Anterior cingulate cortex (tissue), 58 donors: Measurements from ENCODE around the gene PAFAH1B1.
A peak's percentile ranks its signal among the peaks of the same experiment; 100 is the strongest.
"Not testable (repeated sequence)": the region's sequence is repeated elsewhere in the genome, so short reads cannot be mapped to it uniquely, and the experiment has no call there.

ENCODE experiments used
- DNase-seq, 58 donors: peaks; one replicate each; lab custom pipeline; 2025; lab: John Stamatoyannopoulos, UW

PAFAH1B1 gene

DNA sequence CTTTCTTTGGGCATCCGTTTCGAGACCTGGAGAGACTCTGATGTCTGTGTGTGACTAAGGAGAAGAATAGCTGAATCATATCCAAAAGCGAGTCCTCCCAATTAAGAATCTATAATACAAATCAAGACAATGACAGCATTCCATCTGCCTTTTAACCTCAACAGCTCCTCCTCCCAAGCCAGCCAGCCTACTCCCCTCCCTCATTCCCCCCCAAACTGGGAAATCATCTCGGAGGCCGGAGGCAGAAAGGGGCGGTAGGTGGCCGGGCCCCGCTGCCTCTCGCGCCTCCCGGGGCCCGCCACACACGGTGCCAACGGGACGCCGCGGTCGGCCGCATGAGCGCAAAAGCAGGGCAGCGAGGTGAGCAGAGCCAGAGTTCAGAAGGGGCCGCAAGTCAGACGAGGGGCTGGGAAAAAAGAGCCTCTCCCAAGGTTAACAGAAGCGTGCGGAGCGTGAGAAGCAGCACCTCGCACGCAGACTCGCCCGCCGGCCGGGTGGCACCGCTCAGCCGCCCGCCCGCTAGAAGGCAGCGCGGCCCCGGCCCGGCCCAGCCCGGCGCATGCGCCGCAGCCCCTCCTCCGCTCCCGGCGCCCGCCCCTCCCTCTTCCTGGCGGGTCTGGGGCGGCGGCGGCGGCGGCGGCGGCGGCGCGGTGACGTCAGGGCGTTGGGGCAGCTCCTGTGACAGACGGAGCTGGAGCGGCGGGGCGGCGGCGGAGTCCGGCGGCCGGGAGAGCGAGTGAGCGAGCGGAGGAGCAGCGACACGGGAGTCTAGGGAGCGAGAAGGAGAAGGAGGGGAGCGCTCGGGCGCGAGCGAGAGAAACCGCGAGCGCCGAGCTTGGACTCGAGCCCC lies at the start of gene PAFAH1B1:
Gene PAFAH1B1, plus strand, starts transcription at position 684 of the 850 bp plus-strand sequence. CDS start 44,635 bp downstream, outside the sequence.
- peak in 57 of 58 donors; percentile 8 to 93 (median 89) for DNase-seq

- no peak for DNase-seq
Observed at GRCh38 chr17:2545393-2545792, 48.1 kb upstream of the PAFAH1B1 start.

- peak in 1 of 58 donors; percentile 4 for DNase-seq
Observed at GRCh38 chr17:2547176-2547575, 46.3 kb upstream of the PAFAH1B1 start.

- not testable (repeated sequence) for DNase-seq
Observed at GRCh38 chr17:2548026-2548425, 45.4 kb upstream of the PAFAH1B1 start.

GRCh38 chr17:2549392-2550211 lies 43.9 kb upstream of the PAFAH1B1 start:
- DNase-seq = no peak

DNA sequence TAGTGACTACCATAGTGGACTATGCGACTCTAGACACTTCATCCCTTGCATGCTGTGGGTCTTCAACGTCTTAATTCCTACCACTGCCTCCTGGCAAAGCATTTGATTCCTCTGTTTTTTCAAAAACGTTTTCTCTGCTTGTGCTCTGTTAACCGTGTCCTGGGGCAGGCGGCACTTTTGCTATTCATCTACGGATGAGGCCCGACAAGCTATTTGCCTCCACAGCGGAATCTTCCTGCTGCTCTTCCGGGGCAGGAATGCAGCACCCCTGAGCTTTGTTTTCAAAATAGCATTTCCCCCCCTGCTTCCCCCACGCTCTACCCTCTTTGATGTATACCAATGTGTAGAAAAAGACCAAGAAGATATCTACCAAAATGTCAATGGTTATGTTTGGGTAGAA lies 42.0 kb upstream of the PAFAH1B1 start:
- DNase-seq = no peak

DNA sequence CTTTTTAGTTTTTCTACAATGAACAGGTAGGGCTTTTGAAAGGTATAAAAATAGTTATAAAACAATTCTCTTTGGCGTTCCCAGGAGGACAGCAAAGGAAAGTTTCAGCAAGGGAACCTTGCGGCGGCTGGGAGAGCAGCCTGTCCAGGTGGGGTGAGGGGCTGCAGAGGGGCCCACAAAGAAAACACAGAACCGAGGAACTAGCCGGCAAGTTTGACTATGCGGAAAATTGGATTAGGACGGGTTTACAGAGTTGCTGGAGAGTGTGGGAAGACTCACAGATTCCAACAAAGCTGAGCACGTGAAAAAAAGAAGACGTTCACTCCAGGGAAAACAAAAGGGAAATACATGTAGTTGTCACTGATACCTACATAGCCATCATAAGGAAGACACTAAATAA lies 41.5 kb upstream of the PAFAH1B1 start:
- DNase-seq = no peak

DNA sequence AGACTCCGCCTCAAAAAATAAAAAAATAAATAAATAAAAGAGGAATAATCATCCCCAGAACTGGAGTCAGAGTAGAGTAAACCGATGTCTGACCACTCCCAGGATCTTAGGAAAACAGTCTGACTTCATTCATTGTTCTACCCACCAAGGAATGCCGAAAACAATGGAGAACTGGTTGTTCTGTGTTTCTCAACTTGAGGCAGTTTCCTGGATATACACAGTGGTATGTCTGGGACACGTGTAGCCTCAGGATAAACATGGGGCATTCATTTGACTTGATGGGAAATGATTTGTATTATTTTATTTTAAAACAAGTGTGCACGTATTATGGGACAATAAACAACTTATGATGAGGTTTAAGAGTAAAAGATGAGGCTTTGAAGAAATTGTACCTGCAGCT lies 32.8 kb upstream of the PAFAH1B1 start:
- no peak for DNase-seq

DNA sequence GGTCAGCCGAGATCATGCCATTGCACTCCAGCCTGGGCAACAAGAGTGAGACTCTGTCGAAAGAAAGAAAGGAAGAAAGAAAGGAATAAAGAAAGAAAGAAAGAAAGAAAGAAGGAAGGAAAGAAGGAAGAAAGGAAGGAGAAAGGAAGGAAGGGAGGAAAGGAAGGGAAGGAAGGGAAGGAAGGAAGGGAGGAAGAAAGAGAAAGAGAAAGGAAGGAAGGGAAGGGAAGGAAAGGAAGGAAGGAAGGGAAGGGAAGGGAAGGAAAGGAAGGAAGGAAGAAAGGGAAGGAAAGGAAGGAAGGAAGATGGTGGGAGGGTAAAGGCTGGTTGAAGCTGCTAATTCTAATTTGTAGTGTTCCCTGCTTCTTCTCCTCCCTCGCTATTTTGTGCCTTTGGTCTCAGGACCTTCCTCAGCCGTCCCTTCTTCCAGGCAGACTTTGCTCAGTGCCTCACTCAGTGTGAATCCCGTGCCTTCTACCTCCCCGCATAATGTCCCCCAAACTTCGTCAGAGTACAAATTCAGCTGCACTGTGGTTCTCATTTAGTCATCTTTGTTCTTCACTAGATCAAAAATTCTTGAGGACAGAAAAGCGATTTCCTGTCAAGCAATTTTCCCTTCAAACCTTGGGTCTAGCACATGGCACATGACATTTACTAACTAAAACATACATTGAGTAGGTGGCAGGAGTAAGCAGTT lies 31.1 kb upstream of the PAFAH1B1 start:
- DNase-seq = no peak

GRCh38 chr17:2563061-2563460 lies 30.4 kb upstream of the PAFAH1B1 start:
- no peak for DNase-seq

DNA sequence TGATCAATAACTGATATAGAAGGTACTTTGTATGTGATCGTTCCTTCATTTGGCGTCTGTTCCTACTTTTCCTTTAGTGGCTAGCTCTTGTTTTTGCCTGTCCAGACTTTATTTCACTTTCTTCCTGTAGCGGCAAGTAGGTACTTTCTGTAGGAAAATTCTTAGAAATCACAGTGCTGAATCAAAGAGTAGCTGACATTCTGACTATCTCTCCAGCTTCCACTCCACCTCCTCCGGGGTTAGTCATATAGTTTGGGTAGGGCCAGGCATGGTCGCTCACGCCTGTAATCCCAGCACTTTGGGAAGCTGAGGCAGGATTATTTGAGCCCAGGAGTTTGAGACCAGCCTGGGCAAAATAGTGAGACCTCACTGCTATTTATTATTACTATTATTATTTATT lies 29.9 kb upstream of the PAFAH1B1 start:
- DNase-seq = no peak

- DNase-seq = no peak
Observed at GRCh38 chr17:2564877-2565276, 28.6 kb upstream of the PAFAH1B1 start.

- no peak for DNase-seq
Observed at GRCh38 chr17:2566056-2566455, 27.4 kb upstream of the PAFAH1B1 start.

DNA sequence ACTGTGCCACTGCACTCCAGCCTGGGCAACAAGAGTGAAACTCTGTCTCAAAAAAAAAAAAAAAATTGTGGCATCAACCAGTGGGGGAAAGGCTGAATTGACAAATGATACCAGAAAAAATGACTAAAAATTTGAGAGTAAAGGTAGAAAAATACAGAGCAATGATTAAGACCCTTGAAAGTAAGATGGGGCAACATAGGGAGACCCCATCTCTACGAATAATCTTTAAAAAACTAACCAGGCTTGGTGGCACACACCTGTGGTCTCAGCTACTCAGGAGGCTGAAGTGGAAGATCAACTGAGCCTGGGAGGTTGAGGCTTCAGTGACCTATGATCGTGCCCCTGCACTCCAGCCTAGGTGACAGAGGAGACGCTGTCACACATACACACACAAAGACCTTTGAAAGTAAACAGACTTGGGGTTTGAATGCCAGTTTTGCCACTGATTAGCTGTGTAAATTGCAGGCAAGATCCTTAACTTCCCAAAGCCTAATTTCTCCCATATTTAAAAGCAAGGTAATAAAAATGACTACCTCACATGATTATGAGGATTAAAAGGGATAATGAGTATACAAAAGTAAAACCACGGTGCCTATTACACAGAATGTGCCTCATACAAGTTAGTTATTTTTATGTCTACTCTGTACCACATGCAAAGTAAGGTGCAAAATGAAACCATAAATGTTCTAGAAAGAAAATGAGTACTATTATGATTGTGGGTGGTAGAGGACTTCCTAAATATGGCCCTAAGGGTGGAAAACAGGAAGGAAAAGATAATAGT lies 21.7 kb upstream of the PAFAH1B1 start:
- DNase-seq = no peak

GRCh38 chr17:2572304-2572609 lies 21.2 kb upstream of the PAFAH1B1 start:
- not testable (repeated sequence) for DNase-seq

- DNase-seq = peak in 2 of 58 donors; percentile 5 to 7
Observed at GRCh38 chr17:2580151-2580550, 13.3 kb upstream of the PAFAH1B1 start.

- DNase-seq = peak in 46 of 58 donors; percentile 2 to 90 (median 48)
Observed at GRCh38 chr17:2580661-2581060, 12.8 kb upstream of the PAFAH1B1 start.

GRCh38 chr17:2582493-2582892 lies 11.0 kb upstream of the PAFAH1B1 start:
- DNase-seq = no peak

DNA sequence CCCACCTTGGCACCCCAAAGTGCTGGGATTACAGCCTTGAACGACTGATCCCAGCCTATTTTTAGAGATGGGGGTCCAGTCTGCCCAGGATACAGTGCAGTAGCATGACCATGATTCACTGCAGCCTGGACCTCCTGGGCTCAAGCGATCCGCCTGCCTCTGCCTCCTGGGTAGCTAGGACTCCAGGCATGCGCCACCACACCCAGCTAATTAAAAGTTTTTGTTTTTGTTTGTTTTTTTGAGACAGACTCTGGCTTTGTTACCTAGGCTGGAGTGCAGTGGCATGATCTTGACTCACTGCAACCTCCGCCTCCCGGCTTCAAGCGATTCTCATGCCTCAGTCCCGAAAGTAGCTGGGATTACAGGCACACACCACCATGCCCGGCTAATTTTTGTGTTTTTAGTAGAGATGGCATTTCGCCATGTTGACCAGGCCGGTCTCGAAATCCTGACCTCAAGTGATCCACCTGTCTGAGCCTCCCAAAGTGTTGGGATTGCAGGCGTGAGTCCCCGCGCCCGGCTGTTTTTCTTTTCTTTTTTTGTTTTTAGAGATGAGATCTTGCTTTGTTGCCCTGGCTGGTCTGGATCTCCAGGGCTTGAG lies 2.3 kb upstream of the PAFAH1B1 start:
- DNase-seq = no peak
